Immature natural killer cell (primary cell): ENCODE measurements around the gene HPS5. TPM values are rescaled to one million over a fixed set of nuclear protein-coding genes. Genes with fewer than 3 reads are reported as not detected.
"Not testable (repeated sequence)": the region's sequence is repeated elsewhere in the genome, so short reads cannot be mapped to it uniquely, and the experiment has no call there.

Experiments
- DNase-seq, 3 donors: peaks; one replicate each; pipeline ENCODE4 v3.0.0; 2022; ENCODE audit warnings: mixed read lengths in 1 of 3
- H3K27ac Mint-ChIP-seq, 6 donors: one replicate each; pipeline ENCODE4 v1.8.0; 2020; ENCODE audit warnings: mixed read lengths in 6 of 6, mild to moderate bottlenecking in 5 of 6, inconsistent platforms in 4 of 6, moderate library complexity in 3 of 6
- H3K27me3 Mint-ChIP-seq, 3 donors: one replicate each; pipeline ENCODE4 v1.8.0; 2020 to 2021; ENCODE audit warnings: low read depth in 3 of 3, mild to moderate bottlenecking in 3 of 3, mixed read lengths in 3 of 3, moderate library complexity in 3 of 3, inconsistent platforms in 1 of 3
- H3K36me3 Mint-ChIP-seq, 3 donors: one replicate each; pipeline ENCODE4 v1.8.0; 2020; ENCODE audit warnings: mixed read lengths in 3 of 3, inconsistent platforms in 2 of 3, mild to moderate bottlenecking in 2 of 3
- H3K4me1 Mint-ChIP-seq, 2 donors: one replicate each; pipeline ENCODE4 v1.8.0; 2020; ENCODE audit warnings: inconsistent platforms in 2 of 2, mild to moderate bottlenecking in 2 of 2, mixed read lengths in 2 of 2, moderate library complexity in 1 of 2
- H3K4me3 Mint-ChIP-seq, 5 donors: one replicate each; pipeline ENCODE4 v1.8.0; 2020; ENCODE audit warnings: mild to moderate bottlenecking in 5 of 5, mixed read lengths in 5 of 5, inconsistent platforms in 3 of 5, moderate library complexity in 3 of 5
- H3K9me3 Mint-ChIP-seq, 6 donors: one replicate each; pipeline ENCODE4 v1.8.0; 2020; ENCODE audit warnings: mild to moderate bottlenecking in 6 of 6, mixed read lengths in 6 of 6, inconsistent platforms in 4 of 6, moderate library complexity in 3 of 6
- polyA plus RNA-seq, 3 donors: library from polyadenylated mRNA; unstranded; fragments of 300-500 nt; fragmentation: Illumina TruSeq; gene quantifications; one replicate each; pipeline ENCODE4 v1.2.3, GENCODE V29; 2021

Gene HPS5
- polyA plus RNA-seq, 3 donors from 2014 or later = 10.4 to 15.1 (median 13.0) TPM

GRCh38 chr11:18282626-18283025 is 39.3 kb downstream of the HPS5 start:
- Mint-ChIP-seq H3K27ac (no peak overlapping the region), H3K4me1 (peaks cover 8 to 9% of the 10 kb centered on the region in 2 donors), H3K27me3 (no peaks in the 10 kb centered on the region), H3K4me3 (no peak overlapping the region), H3K36me3 (peaks cover 34 to 50% (median 39%) of the 10 kb centered on the region in 3 donors), H3K9me3 (no peaks in the 10 kb centered on the region)
- no peak for DNase-seq

- H3K4me1 Mint-ChIP-seq = peaks cover 8 to 9% of the 10 kb centered on the region in 2 donors
- no peaks in the 10 kb centered on the region for H3K27me3 Mint-ChIP-seq
- peak in 1 of 3 donors; percentile 1 for DNase-seq
- H3K27ac Mint-ChIP-seq = peak overlapping the region; percentile 51 to 93 (median 77)
- peak overlapping the region in 4 of 5 donors; percentile 5 to 87 (median 56) for H3K4me3 Mint-ChIP-seq
- H3K36me3 Mint-ChIP-seq = peaks cover 21 to 42% (median 36%) of the 10 kb centered on the region in 3 donors
- no peaks in the 10 kb centered on the region for H3K9me3 Mint-ChIP-seq
These were observed 41.4 kb downstream of the HPS5 start for GRCh38 chr11:18280438-18281045.

GRCh38 chr11:18277565-18278271 is 44.2 kb downstream of the HPS5 start:
- Mint-ChIP-seq H3K27ac (no peak overlapping the region), H3K4me3 (no peak overlapping the region), H3K9me3 (no peaks in the 10 kb centered on the region), H3K36me3 (peaks cover 18 to 38% (median 36%) of the 10 kb centered on the region in 3 donors), H3K27me3 (peaks cover 0 to 3% (median 0%) of the 10 kb centered on the region in 3 donors), H3K4me1 (peaks cover 8 to 9% of the 10 kb centered on the region in 2 donors)
- no peak for DNase-seq

GRCh38 chr11:18271206-18271605 is 50.7 kb downstream of the HPS5 start:
- Mint-ChIP-seq H3K9me3 (no peaks in the 10 kb centered on the region), H3K4me3 (no peak overlapping the region), H3K36me3 (peaks cover 4 to 17% (median 10%) of the 10 kb centered on the region in 3 donors), H3K4me1 (no peaks in the 10 kb centered on the region), H3K27ac (no peak overlapping the region), H3K27me3 (peaks cover 0 to 3% (median 0%) of the 10 kb centered on the region in 3 donors)
- no peak for DNase-seq

- no peak overlapping the region for H3K27ac Mint-ChIP-seq
- DNase-seq = no peak
- H3K36me3 Mint-ChIP-seq = peaks cover 4 to 14% (median 7%) of the 10 kb centered on the region in 3 donors
- no peaks in the 10 kb centered on the region for H3K4me1 Mint-ChIP-seq
- peaks cover 0 to 3% (median 0%) of the 10 kb centered on the region in 3 donors for H3K27me3 Mint-ChIP-seq
- no peak overlapping the region for H3K4me3 Mint-ChIP-seq
- H3K9me3 Mint-ChIP-seq = no peaks in the 10 kb centered on the region
These were observed 51.8 kb downstream of the HPS5 start for GRCh38 chr11:18270102-18270501.

GRCh38 chr11:18269252-18269651 is 52.7 kb downstream of the HPS5 start:
- H3K4me3 Mint-ChIP-seq, H3K27me3 Mint-ChIP-seq, H3K27ac Mint-ChIP-seq, H3K4me1 Mint-ChIP-seq, DNase-seq, H3K9me3 Mint-ChIP-seq: not testable (repeated sequence)
- H3K36me3 Mint-ChIP-seq = peaks cover 4 to 13% (median 6%) of the 10 kb centered on the region in 3 donors

- peak overlapping the region in 2 of 6 donors; percentile 65 to 75 for H3K27ac Mint-ChIP-seq
- peak in 1 of 3 donors; percentile 18 for DNase-seq
- H3K36me3 Mint-ChIP-seq, H3K27me3 Mint-ChIP-seq, H3K9me3 Mint-ChIP-seq, H3K4me1 Mint-ChIP-seq: not testable (repeated sequence)
- peak overlapping the region in 1 of 5 donors; percentile 55 for H3K4me3 Mint-ChIP-seq
These were observed 54.4 kb downstream of the HPS5 start for GRCh38 chr11:18267335-18268133.

- Mint-ChIP-seq H3K27me3 (no peaks in the 10 kb centered on the region), H3K27ac (peak within 1 kb of the TSS in 1 of 6 donors; percentile 8), H3K4me3 (no peak within 1 kb of the TSS), H3K36me3 (no peaks in the 10 kb centered on the region), H3K4me1 (no peaks in the 10 kb centered on the region), H3K9me3 (no peaks in the 10 kb centered on the region)
- DNase-seq = no peak
These were observed 56.0 kb downstream of the HPS5 start, which contains the start of gene SAA1 for GRCh38 chr11:18265949-18266348. SAA1 (plus strand) TSS chr11:18266264; CDS start chr11:18266888, 624 bp downstream.

- no peaks in the 10 kb centered on the region for H3K36me3 Mint-ChIP-seq
These were observed 57.0 kb downstream of the HPS5 start for GRCh38 chr11:18264677-18265555.

GRCh38 chr11:18264035-18264434 is 57.9 kb downstream of the HPS5 start:
- Mint-ChIP-seq H3K4me1 (no peaks in the 10 kb centered on the region), H3K4me3 (no peak overlapping the region), H3K36me3 (no peaks in the 10 kb centered on the region), H3K27ac (peak overlapping the region in 1 of 6 donors; percentile 5), H3K27me3 (peaks cover 0 to 2% (median 0%) of the 10 kb centered on the region in 3 donors), H3K9me3 (no peaks in the 10 kb centered on the region)
- DNase-seq = no peak

More at GRCh38 chr11:18264677-18265555, 57.0 kb downstream of the HPS5 start:
- no peak for DNase-seq
- Mint-ChIP-seq H3K27me3 (no peaks in the 10 kb centered on the region), H3K4me3 (no peak overlapping the region), H3K9me3 (no peaks in the 10 kb centered on the region), H3K27ac (no peak overlapping the region), H3K4me1 (no peaks in the 10 kb centered on the region)

- not testable (repeated sequence) for H3K4me1 Mint-ChIP-seq, H3K27ac Mint-ChIP-seq, DNase-seq, H3K27me3 Mint-ChIP-seq, H3K4me3 Mint-ChIP-seq, H3K36me3 Mint-ChIP-seq, H3K9me3 Mint-ChIP-seq
These were observed 59.1 kb downstream of the HPS5 start for GRCh38 chr11:18262681-18263350.

- H3K4me1 Mint-ChIP-seq = no peaks in the 10 kb centered on the region
- H3K27ac Mint-ChIP-seq = no peak overlapping the region
- no peaks in the 10 kb centered on the region for H3K9me3 Mint-ChIP-seq
- peaks cover 0 to 3% (median 0%) of the 10 kb centered on the region in 3 donors for H3K27me3 Mint-ChIP-seq
- no peak for DNase-seq
- H3K4me3 Mint-ChIP-seq = no peak overlapping the region
- H3K36me3 Mint-ChIP-seq = no peaks in the 10 kb centered on the region
These were observed 60.2 kb downstream of the HPS5 start for GRCh38 chr11:18261721-18262120.

- Mint-ChIP-seq H3K4me3 (no peak overlapping the region), H3K9me3 (no peaks in the 10 kb centered on the region), H3K36me3 (no peaks in the 10 kb centered on the region), H3K27me3 (peaks cover 2 to 6% (median 2%) of the 10 kb centered on the region in 3 donors), H3K4me1 (no peaks in the 10 kb centered on the region), H3K27ac (no peak overlapping the region)
- DNase-seq = no peak
These were observed 62.7 kb downstream of the HPS5 start for GRCh38 chr11:18259259-18259658.
